ENCODE data around the gene GPRIN2. TPM values are rescaled to one million over a fixed set of nuclear protein-coding genes. Genes with fewer than 3 reads are reported as not detected.

Gene GPRIN2
- total and polyA plus RNA-seq, 3 donors from 2014 or later = 4.3 to 5.7 (median 4.9) TPM

- Histone ChIP-seq H3K4me1 (peaks cover 4% of the 10 kb centered on the region), H3K4me3 (peak overlapping the region in 1 of 2 donors; percentile 49), H3K9me3 (no peaks in the 10 kb centered on the region), H3K27me3 (no peaks in the 10 kb centered on the region), H3K36me3 (ENCODE audit: low read depth, missing control alignments) (no peaks in the 10 kb centered on the region), H3K27ac (no peak overlapping the region)
- WGBS, 2 donors = 72 to 78% methylated on average over 7 of the region's 7 CpGs
- intact Hi-C loops (cut with DNase I; ENCODE audit: low total_unique reads) = no loop called here
- no peak for DNase-seq
- TF ChIP-seq CTCF (IDR thresholded peaks at IDR 0.05) = no peak
Measured at GRCh38 chr10:46541735-46542566, 14.5 kb downstream of the GPRIN2 start.

- 8 to 16% methylated on average over 15 to 42 of the region's 42 CpGs for WGBS, 2 donors
- Histone ChIP-seq H3K4me1 (peaks cover 4% of the 10 kb centered on the region), H3K4me3 (peak overlapping the region; percentile 13 to 49), H3K9me3 (no peaks in the 10 kb centered on the region), H3K36me3 (ENCODE audit: low read depth, missing control alignments) (no peaks in the 10 kb centered on the region), H3K27ac (no peak overlapping the region), H3K27me3 (no peaks in the 10 kb centered on the region)
- DNase-seq = peak; percentile 42
- no peak for TF ChIP-seq CTCF (IDR thresholded peaks at IDR 0.05)
- TF ChIP-seq POLR2A (IDR thresholded peaks at IDR 0.05) = no peak
- intact Hi-C loops (cut with DNase I; ENCODE audit: low total_unique reads) = no loop called here
Measured at GRCh38 chr10:46541017-46541661, 15.3 kb downstream of the GPRIN2 start.

GRCh38 chr10:46540412-46541016 is 15.9 kb downstream of the GPRIN2 start:
- WGBS, 2 donors = 73 to 79% methylated on average over 8 of the region's 8 CpGs
- DNase-seq = no peak
- Histone ChIP-seq H3K4me1 (peaks cover 4% of the 10 kb centered on the region), H3K9me3 (no peaks in the 10 kb centered on the region), H3K27me3 (no peaks in the 10 kb centered on the region), H3K4me3 (peak overlapping the region; percentile 13 to 49), H3K36me3 (ENCODE audit: low read depth, missing control alignments) (no peaks in the 10 kb centered on the region), H3K27ac (no peak overlapping the region)
- TF ChIP-seq CTCF (IDR thresholded peaks at IDR 0.05) (no peak), POLR2A (IDR thresholded peaks at IDR 0.05) (no peak)
- intact Hi-C loops (cut with DNase I; ENCODE audit: low total_unique reads) = no loop called here

- H3K4me1 ChIP-seq = peaks cover 4% of the 10 kb centered on the region
- DNase-seq = no peak
- no peaks in the 10 kb centered on the region for H3K36me3 ChIP-seq (ENCODE audit: low read depth, missing control alignments)
- H3K27ac ChIP-seq = no peak overlapping the region
- H3K4me3 ChIP-seq = no peak overlapping the region
- no peaks in the 10 kb centered on the region for H3K9me3 ChIP-seq
- no peak for TF ChIP-seq CTCF (IDR thresholded peaks at IDR 0.05)
- WGBS, 2 donors = 71 to 74% methylated on average over 14 of the region's 14 CpGs
- no peaks in the 10 kb centered on the region for H3K27me3 ChIP-seq
- intact Hi-C loops (cut with DNase I; ENCODE audit: low total_unique reads) = no loop called here
Measured at GRCh38 chr10:46539596-46540411, 16.7 kb downstream of the GPRIN2 start.

All from testis (tissue), 3 donors.